Measurements from ENCODE around the gene PPP1R9A. TPM values are rescaled to one million over a fixed set of nuclear protein-coding genes. Genes with fewer than 3 reads are reported as not detected.

Gene PPP1R9A
- polyA plus RNA-seq, 1 donor (not counting 4 experiments of a cell fraction or from before 2014, with no cell fraction given): 0.01 TPM

DNA sequence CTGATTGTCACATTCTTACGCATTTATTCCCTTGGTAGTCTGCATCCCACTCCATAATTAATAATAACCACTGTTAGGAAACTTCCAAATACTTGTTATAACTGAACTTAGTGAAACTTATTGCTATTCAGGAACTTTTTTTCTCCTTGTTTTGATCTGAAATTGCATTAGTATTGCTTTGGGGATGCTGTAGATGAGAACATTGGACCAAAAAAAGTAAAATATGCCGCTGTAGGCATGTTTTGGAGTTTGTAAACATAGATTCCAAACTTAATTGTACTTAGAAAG, 1.7 kb downstream of the PPP1R9A start:
- no peak overlapping the region for H3K4me2 ChIP-seq (ENCODE audit: control insufficient read depth, extremely low read depth, insufficient read depth, low read depth, low read length)
- no peak overlapping the region for H3K27ac ChIP-seq (ENCODE audit: control insufficient read depth, insufficient read depth, low read length)
- H3K4me1 ChIP-seq (ENCODE audit: control insufficient read depth, extremely low read depth, insufficient read depth, low read length): no peaks in the 10 kb centered on the region
- no peak overlapping the region for H2AFZ ChIP-seq (ENCODE audit: control insufficient read depth, low read length)
- dilution Hi-C loops (cut with MboI; ENCODE audit: extremely low pct_ligation_motif_present, low sequenced_read_pairs): no loop called here
- no peaks in the 10 kb centered on the region for H4K20me1 ChIP-seq (ENCODE audit: control insufficient read depth, extremely low read depth, insufficient read depth, low read length)
- DNase-seq (ENCODE audit: low read depth, low spot score) (no peak), FAIRE-seq (no peak)
- H3K9ac ChIP-seq (ENCODE audit: control insufficient read depth, extremely low read depth, insufficient read depth, low read length): no peak overlapping the region
- no peaks in the 10 kb centered on the region for H3K36me3 ChIP-seq (ENCODE audit: control insufficient read depth in 2 of 2, extremely low read depth in 1 of 2, insufficient read depth in 2 of 2, low read length in 2 of 2)
- no peak overlapping the region for H3K4me3 ChIP-seq (ENCODE audit: control insufficient read depth in 2 of 3, extremely low read depth in 1 of 3, insufficient read depth in 2 of 3, low read depth in 1 of 3, low read length in 3 of 3)
- no peak for TF ChIP-seq EZH2 (IDR thresholded peaks at IDR 0.05; ENCODE audit: low read length)
- TF ChIP-seq, protein P1, sequence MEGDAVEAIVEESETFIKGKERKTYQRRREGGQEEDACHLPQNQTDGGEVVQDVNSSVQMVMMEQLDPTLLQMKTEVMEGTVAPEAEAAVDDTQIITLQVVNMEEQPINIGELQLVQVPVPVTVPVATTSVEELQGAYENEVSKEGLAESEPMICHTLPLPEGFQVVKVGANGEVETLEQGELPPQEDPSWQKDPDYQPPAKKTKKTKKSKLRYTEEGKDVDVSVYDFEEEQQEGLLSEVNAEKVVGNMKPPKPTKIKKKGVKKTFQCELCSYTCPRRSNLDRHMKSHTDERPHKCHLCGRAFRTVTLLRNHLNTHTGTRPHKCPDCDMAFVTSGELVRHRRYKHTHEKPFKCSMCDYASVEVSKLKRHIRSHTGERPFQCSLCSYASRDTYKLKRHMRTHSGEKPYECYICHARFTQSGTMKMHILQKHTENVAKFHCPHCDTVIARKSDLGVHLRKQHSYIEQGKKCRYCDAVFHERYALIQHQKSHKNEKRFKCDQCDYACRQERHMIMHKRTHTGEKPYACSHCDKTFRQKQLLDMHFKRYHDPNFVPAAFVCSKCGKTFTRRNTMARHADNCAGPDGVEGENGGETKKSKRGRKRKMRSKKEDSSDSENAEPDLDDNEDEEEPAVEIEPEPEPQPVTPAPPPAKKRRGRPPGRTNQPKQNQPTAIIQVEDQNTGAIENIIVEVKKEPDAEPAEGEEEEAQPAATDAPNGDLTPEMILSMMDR (optimal IDR thresholded peaks at IDR 0.05 in 1 of 3, IDR thresholded peaks at IDR 0.05 in 1 of 3, conservative IDR thresholded peaks at IDR 0.05 in 1 of 3; ENCODE audit: extremely low read depth in 1 of 3, insufficient read depth in 2 of 3, low read length in 3 of 3): no peak
- H3K9me3 ChIP-seq (ENCODE audit: control insufficient read depth, low read depth, low read length): no peaks in the 10 kb centered on the region
- H3K9me1 ChIP-seq (ENCODE audit: control insufficient read depth, extremely low read depth, insufficient read depth, low read length): no peaks in the 10 kb centered on the region
- peaks cover 28% of the 10 kb centered on the region for H3K27me3 ChIP-seq (ENCODE audit: control insufficient read depth, extremely low read depth, insufficient read depth, low read length)
- H3K79me2 ChIP-seq (ENCODE audit: control insufficient read depth, insufficient read depth, low read length): no peaks in the 10 kb centered on the region

DNA sequence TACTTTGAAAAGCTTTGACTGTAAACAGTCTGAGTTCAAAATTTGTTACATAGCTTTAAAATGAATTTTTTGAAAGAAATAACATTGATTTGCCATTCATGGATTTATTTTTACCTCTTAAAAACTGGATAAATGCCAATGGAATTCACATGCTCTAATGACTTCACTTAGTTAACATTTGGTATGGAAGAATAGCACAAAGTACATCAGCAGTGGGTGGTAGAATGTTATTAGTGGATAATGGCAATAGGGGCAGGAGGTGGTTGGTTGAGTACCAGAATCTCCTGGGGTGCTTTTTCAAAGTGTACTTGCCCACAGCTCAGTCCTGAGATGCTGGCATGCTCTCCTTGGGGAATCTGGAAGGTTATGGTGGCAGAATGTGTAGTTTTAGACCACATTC, 4.7 kb downstream of the PPP1R9A start:
- Histone ChIP-seq H3K36me3 (ENCODE audit: control insufficient read depth in 2 of 2, extremely low read depth in 1 of 2, insufficient read depth in 2 of 2, low read length in 2 of 2) (no peaks in the 10 kb centered on the region), H3K4me2 (ENCODE audit: control insufficient read depth, extremely low read depth, insufficient read depth, low read depth, low read length) (no peak overlapping the region), H3K4me3 (ENCODE audit: control insufficient read depth in 2 of 3, extremely low read depth in 1 of 3, insufficient read depth in 2 of 3, low read depth in 1 of 3, low read length in 3 of 3) (no peak overlapping the region), H4K20me1 (ENCODE audit: control insufficient read depth, extremely low read depth, insufficient read depth, low read length) (no peaks in the 10 kb centered on the region), H3K4me1 (ENCODE audit: control insufficient read depth, extremely low read depth, insufficient read depth, low read length) (no peaks in the 10 kb centered on the region), H3K79me2 (ENCODE audit: control insufficient read depth, insufficient read depth, low read length) (no peaks in the 10 kb centered on the region), H3K9me3 (ENCODE audit: control insufficient read depth, low read depth, low read length) (no peaks in the 10 kb centered on the region), H3K9ac (ENCODE audit: control insufficient read depth, extremely low read depth, insufficient read depth, low read length) (no peak overlapping the region), H3K9me1 (ENCODE audit: control insufficient read depth, extremely low read depth, insufficient read depth, low read length) (no peaks in the 10 kb centered on the region), H3K27me3 (ENCODE audit: control insufficient read depth, extremely low read depth, insufficient read depth, low read length) (peaks cover 26% of the 10 kb centered on the region), H3K27ac (ENCODE audit: control insufficient read depth, insufficient read depth, low read length) (no peak overlapping the region), H2AFZ (ENCODE audit: control insufficient read depth, low read length) (no peak overlapping the region)
- TF ChIP-seq, protein P1 (optimal IDR thresholded peaks at IDR 0.05 in 1 of 3, IDR thresholded peaks at IDR 0.05 in 1 of 3, conservative IDR thresholded peaks at IDR 0.05 in 1 of 3; ENCODE audit: extremely low read depth in 1 of 3, insufficient read depth in 2 of 3, low read length in 3 of 3): no peak
- TF ChIP-seq EZH2 (IDR thresholded peaks at IDR 0.05; ENCODE audit: low read length): no peak
- dilution Hi-C loops (cut with MboI; ENCODE audit: extremely low pct_ligation_motif_present, low sequenced_read_pairs): no loop called here
- DNase-seq (ENCODE audit: low read depth, low spot score): no peak
- FAIRE-seq: no peak

All from keratinocyte (primary cell).